ENCODE data around the gene ATP8B1. TPM values are rescaled to one million over a fixed set of nuclear protein-coding genes. Genes with fewer than 3 reads are reported as not detected.

Gene ATP8B1
- total and polyA plus RNA-seq, 9 of the 15 experiments (the other 6 are each of a cell fraction or from before 2014, with no cell fraction given), result 0.01 to 0.22 (median 0.03) TPM; not detected in 3

DNA sequence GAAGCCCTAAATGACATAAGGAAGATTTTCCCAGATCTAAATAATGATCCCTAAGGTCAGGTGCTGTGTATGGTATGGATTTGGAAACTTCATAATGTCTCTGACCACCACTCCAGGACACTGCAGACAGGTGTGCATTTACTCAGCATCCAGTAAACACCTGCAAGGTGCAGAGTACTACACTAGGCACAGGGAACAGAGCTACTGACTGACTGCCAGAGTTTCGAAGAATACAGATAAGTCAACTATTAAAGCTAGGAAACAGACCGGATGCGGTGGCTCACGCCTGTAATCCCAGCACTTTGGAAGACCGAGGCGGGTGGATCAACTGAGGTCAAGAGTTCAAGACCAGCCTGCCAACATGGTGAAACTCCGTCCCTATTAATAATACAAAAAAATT is 65.0 kb downstream of the ATP8B1 start:
- H3K4me1 ChIP-seq (replicated peaks in 1 of 2; ENCODE audit: control insufficient read depth in 2 of 2, insufficient read depth in 2 of 2, low read length in 2 of 2), result no peaks in the 10 kb centered on the region
- H3K4me2 ChIP-seq (ENCODE audit: insufficient read depth, low read length), result no peak overlapping the region
- BruUV-seq (replicated peaks), result no TSS peak
- H3K79me2 ChIP-seq (ENCODE audit: control insufficient read depth, insufficient read depth, low read length), result no peaks in the 10 kb centered on the region
- no peaks in the 10 kb centered on the region for H3K9me3 ChIP-seq (replicated peaks; ENCODE audit: control insufficient read depth, insufficient read depth, low read depth, low read length)
- no peak overlapping the region for H2AFZ ChIP-seq (ENCODE audit: low read depth, low read length)
- ATAC-seq (no peak), DNase-seq (ENCODE audit: extremely low read depth in 1 of 4, low spot score in 3 of 4) (no peak), FAIRE-seq (no peak)
- H3K9me1 ChIP-seq (ENCODE audit: control insufficient read depth, insufficient read depth, low read length), result no peaks in the 10 kb centered on the region
- TF ChIP-seq, protein P1, sequence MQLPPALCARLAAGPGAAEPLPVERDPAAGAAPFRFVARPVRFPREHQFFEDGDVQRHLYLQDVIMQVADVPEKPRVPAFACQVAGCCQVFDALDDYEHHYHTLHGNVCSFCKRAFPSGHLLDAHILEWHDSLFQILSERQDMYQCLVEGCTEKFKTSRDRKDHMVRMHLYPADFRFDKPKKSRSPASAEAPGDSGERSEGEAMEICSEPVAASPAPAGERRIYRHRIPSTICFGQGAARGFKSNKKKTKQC (CRISPR knock-in tag; IDR thresholded peaks at IDR 0.05), result no peak
- TF ChIP-seq ZNF79 (CRISPR knock-in tag; IDR thresholded peaks at IDR 0.05; ENCODE audit: low read depth) (no peak), NONO (IDR thresholded peaks at IDR 0.05; ENCODE audit: low read depth in 2 of 2, low read length in 1 of 2) (no peak), CEBPZ (IDR thresholded peaks at IDR 0.05; ENCODE audit: borderline replicate concordance, low read depth, low read length) (no peak), MTA3 (IDR thresholded peaks at IDR 0.05; ENCODE audit: borderline replicate concordance) (no peak), ZEB2 (IDR thresholded peaks at IDR 0.05) (no peak), NFIX (CRISPR knock-in tag; IDR thresholded peaks at IDR 0.05; ENCODE audit: low read depth) (no peak), DDX20 (tag; IDR thresholded peaks at IDR 0.05; ENCODE audit: low read depth) (no peak)
- TF ChIP-seq, protein P2, sequence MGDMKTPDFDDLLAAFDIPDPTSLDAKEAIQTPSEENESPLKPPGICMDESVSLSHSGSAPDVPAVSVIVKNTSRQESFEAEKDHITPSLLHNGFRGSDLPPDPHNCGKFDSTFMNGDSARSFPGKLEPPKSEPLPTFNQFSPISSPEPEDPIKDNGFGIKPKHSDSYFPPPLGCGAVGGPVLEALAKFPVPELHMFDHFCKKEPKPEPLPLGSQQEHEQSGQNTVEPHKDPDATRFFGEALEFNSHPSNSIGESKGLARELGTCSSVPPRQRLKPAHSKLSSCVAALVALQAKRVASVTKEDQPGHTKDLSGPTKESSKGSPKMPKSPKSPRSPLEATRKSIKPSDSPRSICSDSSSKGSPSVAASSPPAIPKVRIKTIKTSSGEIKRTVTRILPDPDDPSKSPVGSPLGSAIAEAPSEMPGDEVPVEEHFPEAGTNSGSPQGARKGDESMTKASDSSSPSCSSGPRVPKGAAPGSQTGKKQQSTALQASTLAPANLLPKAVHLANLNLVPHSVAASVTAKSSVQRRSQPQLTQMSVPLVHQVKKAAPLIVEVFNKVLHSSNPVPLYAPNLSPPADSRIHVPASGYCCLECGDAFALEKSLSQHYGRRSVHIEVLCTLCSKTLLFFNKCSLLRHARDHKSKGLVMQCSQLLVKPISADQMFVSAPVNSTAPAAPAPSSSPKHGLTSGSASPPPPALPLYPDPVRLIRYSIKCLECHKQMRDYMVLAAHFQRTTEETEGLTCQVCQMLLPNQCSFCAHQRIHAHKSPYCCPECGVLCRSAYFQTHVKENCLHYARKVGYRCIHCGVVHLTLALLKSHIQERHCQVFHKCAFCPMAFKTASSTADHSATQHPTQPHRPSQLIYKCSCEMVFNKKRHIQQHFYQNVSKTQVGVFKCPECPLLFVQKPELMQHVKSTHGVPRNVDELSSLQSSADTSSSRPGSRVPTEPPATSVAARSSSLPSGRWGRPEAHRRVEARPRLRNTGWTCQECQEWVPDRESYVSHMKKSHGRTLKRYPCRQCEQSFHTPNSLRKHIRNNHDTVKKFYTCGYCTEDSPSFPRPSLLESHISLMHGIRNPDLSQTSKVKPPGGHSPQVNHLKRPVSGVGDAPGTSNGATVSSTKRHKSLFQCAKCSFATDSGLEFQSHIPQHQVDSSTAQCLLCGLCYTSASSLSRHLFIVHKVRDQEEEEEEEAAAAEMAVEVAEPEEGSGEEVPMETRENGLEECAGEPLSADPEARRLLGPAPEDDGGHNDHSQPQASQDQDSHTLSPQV (IDR thresholded peaks at IDR 0.05), result no peak
- TF ChIP-seq, protein P3, sequence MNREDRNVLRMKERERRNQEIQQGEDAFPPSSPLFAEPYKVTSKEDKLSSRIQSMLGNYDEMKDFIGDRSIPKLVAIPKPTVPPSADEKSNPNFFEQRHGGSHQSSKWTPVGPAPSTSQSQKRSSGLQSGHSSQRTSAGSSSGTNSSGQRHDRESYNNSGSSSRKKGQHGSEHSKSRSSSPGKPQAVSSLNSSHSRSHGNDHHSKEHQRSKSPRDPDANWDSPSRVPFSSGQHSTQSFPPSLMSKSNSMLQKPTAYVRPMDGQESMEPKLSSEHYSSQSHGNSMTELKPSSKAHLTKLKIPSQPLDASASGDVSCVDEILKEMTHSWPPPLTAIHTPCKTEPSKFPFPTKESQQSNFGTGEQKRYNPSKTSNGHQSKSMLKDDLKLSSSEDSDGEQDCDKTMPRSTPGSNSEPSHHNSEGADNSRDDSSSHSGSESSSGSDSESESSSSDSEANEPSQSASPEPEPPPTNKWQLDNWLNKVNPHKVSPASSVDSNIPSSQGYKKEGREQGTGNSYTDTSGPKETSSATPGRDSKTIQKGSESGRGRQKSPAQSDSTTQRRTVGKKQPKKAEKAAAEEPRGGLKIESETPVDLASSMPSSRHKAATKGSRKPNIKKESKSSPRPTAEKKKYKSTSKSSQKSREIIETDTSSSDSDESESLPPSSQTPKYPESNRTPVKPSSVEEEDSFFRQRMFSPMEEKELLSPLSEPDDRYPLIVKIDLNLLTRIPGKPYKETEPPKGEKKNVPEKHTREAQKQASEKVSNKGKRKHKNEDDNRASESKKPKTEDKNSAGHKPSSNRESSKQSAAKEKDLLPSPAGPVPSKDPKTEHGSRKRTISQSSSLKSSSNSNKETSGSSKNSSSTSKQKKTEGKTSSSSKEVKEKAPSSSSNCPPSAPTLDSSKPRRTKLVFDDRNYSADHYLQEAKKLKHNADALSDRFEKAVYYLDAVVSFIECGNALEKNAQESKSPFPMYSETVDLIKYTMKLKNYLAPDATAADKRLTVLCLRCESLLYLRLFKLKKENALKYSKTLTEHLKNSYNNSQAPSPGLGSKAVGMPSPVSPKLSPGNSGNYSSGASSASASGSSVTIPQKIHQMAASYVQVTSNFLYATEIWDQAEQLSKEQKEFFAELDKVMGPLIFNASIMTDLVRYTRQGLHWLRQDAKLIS (CRISPR knock-in tag; IDR thresholded peaks at IDR 0.05), result no peak
- 78% methylated on average over 7 of the region's 7 CpGs for WGBS (ENCODE audit: insufficient coverage, low coverage, missing lambda C conversion rate)
- H3K9ac ChIP-seq (ENCODE audit: insufficient read depth in 1 of 2, low read depth in 2 of 2, low read length in 2 of 2), result no peak overlapping the region
- no peak overlapping the region for H3K27ac ChIP-seq (ENCODE audit: extremely low read depth, low read depth, low read length)
- in situ Hi-C loops (cut with MboI), result no loop called here
- no peaks in the 10 kb centered on the region for H3K36me3 ChIP-seq (ENCODE audit: control insufficient read depth, insufficient read depth, low read length)
- no peaks in the 10 kb centered on the region for H3K27me3 ChIP-seq (ENCODE audit: control insufficient read depth in 2 of 2, insufficient read depth in 2 of 2, low read length in 2 of 2)
- ChIA-PET POLR2A (interaction anchor here (0.6 to 1.2 kb wide), 2 partner anchors 29 to 419 kb away, joined by 3 to 5 read pairs; no protein-coding TSS in a partner anchor), CTCF (ENCODE audit: low intra/inter-chr PET ratio) (no interaction called here)
- no peak overlapping the region for H3K4me3 ChIP-seq
- intact Hi-C loops (cut with micrococcal nuclease), result no loop called here
- H4K20me1 ChIP-seq (replicated peaks; ENCODE audit: control insufficient read depth, insufficient read depth, low read length), result no peaks in the 10 kb centered on the region
